GM12878 (cell line): ENCODE data around the gene SCAMP1. TPM values are rescaled to one million over a fixed set of nuclear protein-coding genes. Genes with fewer than 3 reads are reported as not detected.

Source experiments
- ATAC-seq: fragments of 200-7000 bp; cut with Tn5 transposase; 3 replicates; pipeline ENCODE4 v1.9.1; 2020; ENCODE audit warnings: mild to moderate bottlenecking, moderate library complexity
- BruUV-seq: library from RNA; stranded (reverse); fragments of 400-500 nt; replicated peaks from 2 replicates; lab custom pipeline; 2021; lab: Mats Ljungman, UMichigan
- CTCF ChIA-PET: fragments of 300-600 bp; sonication (Branson Sonifier 250); formaldehyde crosslinking; extraction: SDS; loops from one replicate; lab custom pipeline; 2021; ENCODE audit warnings: inconsistent platforms; lab: Yijun Ruan, JAX
- POLR2A ChIA-PET: fragments of 350-600 bp; formaldehyde crosslinking; extraction: SDS; loops from one replicate; lab custom pipeline; 2021; ENCODE audit warnings: inconsistent platforms; lab: Charles Lee
- RAD21 ChIA-PET: fragments of 300-600 bp; sonication (Branson Sonifier 250); formaldehyde crosslinking; loops from one replicate; lab custom pipeline; 2023; ENCODE audit warnings: antibody characterized with exemption; ENCODE audit not compliant: unreplicated experiment; lab: Charles Lee
- SMC1A ChIA-PET: fragments of 300-600 bp; sonication (Branson Sonifier 250); formaldehyde crosslinking; loops from one replicate; lab custom pipeline; 2023; ENCODE audit not compliant: unreplicated experiment, uncharacterized antibody; lab: Charles Lee
- DNase-seq: peaks from one replicate; pipeline ENCODE4 v3.0.0-alpha.2; 2011; ENCODE audit warnings: low read depth, low spot score
- FAIRE-seq: peaks from 3 replicates; lab custom pipeline; 2011; peaks lifted over from hg19 to GRCh38; lab: Jason Lieb, UNC
- H2AFZ ChIP-seq: 2 replicates; pipeline ENCODE4 v1.6.0; 2011; ENCODE audit warnings: low read depth, low read length, control low read depth; ENCODE audit not compliant: control insufficient read depth
- H3K27ac ChIP-seq: 2 replicates; pipeline ENCODE4 v1.5.1; 2011; ENCODE audit warnings: control low read depth; ENCODE audit not compliant: control insufficient read depth, insufficient read depth
- H3K27me3 ChIP-seq, 2 experiments: replicated peaks in 1 of 2; 2 replicates each; pipeline versions ENCODE4 v1.6.0 to v1.6.1; 2011; ENCODE audit warnings: low read length in 1 of 2; ENCODE audit not compliant: control insufficient read depth in 2 of 2, insufficient read depth in 2 of 2
- H3K36me3 ChIP-seq, 2 experiments: 2 replicates each; pipeline ENCODE4 v1.5.1; 2011; ENCODE audit warnings: low read length in 1 of 2; ENCODE audit not compliant: control insufficient read depth in 2 of 2, insufficient read depth in 2 of 2
- H3K4me1 ChIP-seq: 2 replicates; pipeline ENCODE4 v1.6.1; 2011; ENCODE audit warnings: mild to moderate bottlenecking, low read length, moderate library complexity, mixed read lengths; ENCODE audit not compliant: control insufficient read depth, insufficient read depth
- H3K4me2 ChIP-seq: 2 replicates; pipeline ENCODE4 v1.6.0; 2011; ENCODE audit warnings: control low read depth; ENCODE audit not compliant: control insufficient read depth, insufficient read depth
- H3K4me3 ChIP-seq: fragments of 200-600 bp; sonication (generic); 2 replicates; pipeline ENCODE4 v1.5.1; 2016
- H3K79me2 ChIP-seq: 2 replicates; pipeline ENCODE4 v1.6.0; 2011; ENCODE audit warnings: low read length; ENCODE audit not compliant: control insufficient read depth, insufficient read depth
- H3K9ac ChIP-seq: 2 replicates; pipeline ENCODE4 v1.8.0; 2011; ENCODE audit warnings: low read length, control low read depth, mixed read lengths; ENCODE audit not compliant: control insufficient read depth, insufficient read depth
- H3K9me3 ChIP-seq: replicated peaks from 3 replicates; pipeline ENCODE4 v1.5.1; 2011; ENCODE audit warnings: mild to moderate bottlenecking, low read length; ENCODE audit not compliant: control insufficient read depth, insufficient read depth
- H4K20me1 ChIP-seq: 2 replicates; pipeline ENCODE4 v1.6.0; 2011; ENCODE audit not compliant: control insufficient read depth, insufficient read depth
- BMI1 ChIP-seq: fragments of 450-650 bp; IDR thresholded peaks from 2 replicates; pipeline ENCODE4 v1.6.1; 2016; ENCODE audit warnings: mild to moderate bottlenecking, moderate library complexity, borderline replicate concordance
- CHD2 ChIP-seq: IDR thresholded peaks from 2 replicates; pipeline ENCODE4 v1.6.1; 2011; ENCODE audit warnings: low read depth, low read length, improper control_type of control experiment, borderline replicate concordance
- ESRRA ChIP-seq: IDR thresholded peaks from 2 replicates; pipeline ENCODE4 v1.6.1; 2012; ENCODE audit warnings: mild to moderate bottlenecking, low read length, improper control_type of control experiment
- GABPA ChIP-seq: IDR thresholded peaks from 2 replicates; pipeline ENCODE4 v1.6.1; 2014; ENCODE audit warnings: antibody characterized with exemption, low read depth, mild to moderate bottlenecking, inconsistent platforms
- IKZF2 ChIP-seq, 2 experiments: fragments of 450-650 bp; IDR thresholded peaks; 2 replicates each; pipeline ENCODE4 v1.6.1; 2017; ENCODE audit warnings: mild to moderate bottlenecking in 2 of 2, moderate library complexity in 2 of 2
- LARP7 ChIP-seq: fragments of 450-650 bp; IDR thresholded peaks from 2 replicates; pipeline ENCODE4 v1.6.1; 2017; ENCODE audit warnings: mild to moderate bottlenecking
- NFIC ChIP-seq: IDR thresholded peaks from 2 replicates; pipeline ENCODE4 v1.6.1; 2012; ENCODE audit warnings: low read depth, mild to moderate bottlenecking, inconsistent platforms, low read length, moderate library complexity
- NR2C2 ChIP-seq: IDR thresholded peaks from 2 replicates; pipeline ENCODE4 v1.6.1; 2011; ENCODE audit warnings: borderline replicate concordance, low read depth; ENCODE audit not compliant: control insufficient read depth, insufficient read length
- PBX3 ChIP-seq: IDR thresholded peaks from 2 replicates; pipeline ENCODE4 v1.6.1; 2011; ENCODE audit warnings: mild to moderate bottlenecking, low read depth, low read length, moderate library complexity; ENCODE audit not compliant: insufficient replicate concordance
- RFX5 ChIP-seq: IDR thresholded peaks from 2 replicates; pipeline ENCODE4 v1.6.1; 2011; ENCODE audit warnings: low read depth, low read length, improper control_type of control experiment
- ZNF384 ChIP-seq: IDR thresholded peaks from 2 replicates; pipeline ENCODE4 v1.6.1; 2012; ENCODE audit warnings: low read depth, mild to moderate bottlenecking, low read length, improper control_type of control experiment, borderline replicate concordance
- WGBS: methylation state at CpG from one replicate; pipeline ENCODE4 v1.1.6; 2016; ENCODE audit warnings: low lambda C conversion rate; ENCODE audit not compliant: insufficient replicate concordance, insufficient coverage; ENCODE audit errors: missing lambda C conversion rate; 5-methylcytosine and 5-hydroxymethylcytosine counted together
- in situ Hi-C: fragments of 300-500 bp; cut with MboI; formaldehyde crosslinking; loops from 9 replicates; pipeline ENCODE4 v1.14.3; 2018; ENCODE audit warnings: mixed read lengths
- intact Hi-C: fragments of 100-400 bp; cut with micrococcal nuclease; formaldehyde crosslinking; loops from one replicate; pipeline ENCODE4 v1.14.2; 2022; ENCODE audit not compliant: unreplicated experiment
- polyA plus RNA-seq, 11 experiments: library from polyadenylated mRNA; depleted of rRNA in 4 of 11; unstranded in 6 of 11; stranded (reverse) in 5 of 11; fragments of >200 nt; fragmentation: Nextera tagmentation in 4 of 11; fragmentation: Illumina TruSeq in 1 of 11; extraction: Ambion mirVana in 4 of 11; extraction: Trizol in 1 of 11; gene quantifications; 1 replicate in 1 of 11; 2 replicates in 10 of 11; pipeline versions ENCODE4 v1.2.1 to v1.2.3, GENCODE V29; 2011 to 2016; ENCODE audit warnings: inconsistent platforms in 2 of 11, missing spikeins in 2 of 11, low read depth in 1 of 11
- total RNA-seq, 4 experiments: library from RNA; depleted of rRNA in 3 of 4; stranded (reverse); fragments of >200 nt in 3 of 4; fragmentation: Illumina TruSeq in 1 of 4; extraction: Trizol in 1 of 4; gene quantifications; 2 replicates each; pipeline versions ENCODE4 v1.2.1 to v1.2.3, GENCODE V29; 2013 to 2021
- TF ChIP-seq, protein P1 (sequence below): IDR thresholded peaks from 2 replicates; pipeline ENCODE4 v1.6.1; 2012; ENCODE audit warnings: low read depth, low read length, improper control_type of control experiment
- TF ChIP-seq, protein P2 (sequence below): fragments of 150-350 bp; IDR thresholded peaks from 2 replicates; pipeline ENCODE4 v1.6.1; 2014; ENCODE audit warnings: mild to moderate bottlenecking, low read depth, low read length

SCAMP1 gene
- total and polyA plus RNA-seq, 10 of the 15 experiments (the other 5 are each of a cell fraction or from before 2014, with no cell fraction given): 6.4 to 27.9 (median 20.0) TPM

- TF ChIP-seq, protein P1, sequence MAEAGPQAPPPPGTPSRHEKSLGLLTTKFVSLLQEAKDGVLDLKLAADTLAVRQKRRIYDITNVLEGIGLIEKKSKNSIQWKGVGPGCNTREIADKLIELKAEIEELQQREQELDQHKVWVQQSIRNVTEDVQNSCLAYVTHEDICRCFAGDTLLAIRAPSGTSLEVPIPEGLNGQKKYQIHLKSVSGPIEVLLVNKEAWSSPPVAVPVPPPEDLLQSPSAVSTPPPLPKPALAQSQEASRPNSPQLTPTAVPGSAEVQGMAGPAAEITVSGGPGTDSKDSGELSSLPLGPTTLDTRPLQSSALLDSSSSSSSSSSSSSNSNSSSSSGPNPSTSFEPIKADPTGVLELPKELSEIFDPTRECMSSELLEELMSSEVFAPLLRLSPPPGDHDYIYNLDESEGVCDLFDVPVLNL: no peak
- TF ChIP-seq CHD2 (no peak), PBX3 (no peak)
Measured at GRCh38 chr5:78335976-78336375, 24.4 kb upstream of the SCAMP1 start (continued).

DNA sequence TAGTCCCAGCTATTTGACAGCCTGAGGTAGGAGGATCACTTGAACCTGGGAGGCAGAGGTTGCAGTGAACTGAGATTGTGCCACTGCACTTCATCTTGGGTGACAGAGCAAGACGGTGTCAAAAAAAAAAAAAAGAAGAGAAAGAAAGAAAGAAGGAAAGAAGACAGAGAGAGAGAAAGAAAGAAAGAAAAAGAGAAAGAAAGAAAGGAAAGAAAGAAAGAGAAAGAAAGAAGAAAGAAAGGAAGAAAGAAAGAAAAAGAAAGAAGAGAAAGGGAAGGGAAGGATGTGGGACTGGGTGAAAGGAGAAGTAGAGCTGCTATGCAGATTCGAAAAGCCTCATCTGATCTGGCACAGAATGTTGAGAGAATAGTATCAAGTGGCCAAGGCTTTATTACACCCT is 23.7 kb upstream of the SCAMP1 start:
- BruUV-seq: no TSS peak
- Histone ChIP-seq H3K27ac (no peak overlapping the region), H3K4me1 (no peaks in the 10 kb centered on the region), H3K4me3 (no peak overlapping the region), H3K9me3 (peaks cover 6% of the 10 kb centered on the region), H3K36me3 (no peaks in the 10 kb centered on the region), H4K20me1 (no peaks in the 10 kb centered on the region), H2AFZ (no peak overlapping the region), H3K27me3 (no peaks in the 10 kb centered on the region), H3K79me2 (no peaks in the 10 kb centered on the region), H3K9ac (no peak overlapping the region), H3K4me2 (no peak overlapping the region)
- ChIA-PET CTCF (no interaction called here), RAD21 (interaction anchor here (0.8 kb wide), 1 partner anchor 15 kb away, joined by 3 read pairs; no protein-coding TSS in a partner anchor), POLR2A (interaction anchor here (0.5 kb wide), 1 partner anchor 30 kb away, joined by 7 read pairs; no protein-coding TSS in a partner anchor), SMC1A (interaction anchor here (1.0 to 1.3 kb wide), 2 partner anchors 8 to 15 kb away, joined by 3 read pairs; no protein-coding TSS in a partner anchor)
- intact Hi-C loops (no loop called here), in situ Hi-C loops (no loop called here)
- ATAC-seq (no peak), DNase-seq (no peak), FAIRE-seq (no peak)
- WGBS: 6% methylated on average over 1 of the region's 2 CpGs
- TF ChIP-seq ZNF384: no peak
- TF ChIP-seq GABPA: no peak
- no peak for TF ChIP-seq RFX5
- TF ChIP-seq NFIC: no peak
- TF ChIP-seq ESRRA: no peak
- no peak for TF ChIP-seq IKZF2 (IDR thresholded peaks at IDR 0.05)
- TF ChIP-seq BMI1: no peak
- TF ChIP-seq, protein P2, sequence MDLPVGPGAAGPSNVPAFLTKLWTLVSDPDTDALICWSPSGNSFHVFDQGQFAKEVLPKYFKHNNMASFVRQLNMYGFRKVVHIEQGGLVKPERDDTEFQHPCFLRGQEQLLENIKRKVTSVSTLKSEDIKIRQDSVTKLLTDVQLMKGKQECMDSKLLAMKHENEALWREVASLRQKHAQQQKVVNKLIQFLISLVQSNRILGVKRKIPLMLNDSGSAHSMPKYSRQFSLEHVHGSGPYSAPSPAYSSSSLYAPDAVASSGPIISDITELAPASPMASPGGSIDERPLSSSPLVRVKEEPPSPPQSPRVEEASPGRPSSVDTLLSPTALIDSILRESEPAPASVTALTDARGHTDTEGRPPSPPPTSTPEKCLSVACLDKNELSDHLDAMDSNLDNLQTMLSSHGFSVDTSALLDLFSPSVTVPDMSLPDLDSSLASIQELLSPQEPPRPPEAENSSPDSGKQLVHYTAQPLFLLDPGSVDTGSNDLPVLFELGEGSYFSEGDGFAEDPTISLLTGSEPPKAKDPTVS: no peak
- TF ChIP-seq PBX3: no peak
- TF ChIP-seq NR2C2: no peak
- no peak for TF ChIP-seq LARP7
